ENCODE data around the gene CNTN1.

The CNTN1 gene

DNA sequence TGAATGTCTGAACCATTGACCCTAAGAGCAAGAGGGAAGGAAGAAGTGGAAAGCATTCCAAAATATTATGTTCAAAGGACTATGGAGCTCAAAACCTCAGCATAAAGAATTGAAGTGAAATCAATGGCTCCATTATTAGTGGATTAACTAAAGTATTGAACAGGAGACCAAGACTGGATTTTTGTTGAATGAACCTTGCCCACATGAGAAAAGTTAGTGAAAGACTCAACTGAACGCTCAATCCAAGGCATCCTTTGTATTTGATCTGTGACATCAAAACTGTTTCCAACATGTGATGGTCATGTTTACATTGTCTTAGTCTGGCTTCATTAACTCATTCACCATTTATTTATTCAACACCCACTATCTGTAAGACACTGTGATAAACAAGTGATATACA, 161.0 kb downstream of the CNTN1 start:
- no peak for DNase-seq (ENCODE audit: low spot score)

DNA sequence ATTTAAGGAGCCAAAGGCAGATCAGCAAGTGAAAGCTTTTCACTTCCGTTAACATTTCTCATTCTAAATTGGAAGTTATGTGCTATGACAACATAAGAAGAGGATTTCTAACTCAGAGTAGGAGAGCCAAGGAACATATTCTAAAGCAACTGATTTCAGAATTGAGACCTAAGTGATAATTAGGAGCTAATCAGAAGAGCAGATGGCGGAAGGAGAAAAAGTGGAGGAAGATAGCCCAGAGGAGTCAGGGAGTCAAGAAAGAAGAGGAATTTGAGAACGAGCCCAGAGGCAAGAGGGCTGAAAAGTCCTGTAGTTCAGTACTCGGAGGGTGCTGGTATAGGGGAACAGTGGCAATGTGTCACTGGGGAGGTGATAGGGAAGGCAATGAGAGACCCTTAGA, 162.4 kb downstream of the CNTN1 start:
- DNase-seq (ENCODE audit: low spot score): no peak

DNA sequence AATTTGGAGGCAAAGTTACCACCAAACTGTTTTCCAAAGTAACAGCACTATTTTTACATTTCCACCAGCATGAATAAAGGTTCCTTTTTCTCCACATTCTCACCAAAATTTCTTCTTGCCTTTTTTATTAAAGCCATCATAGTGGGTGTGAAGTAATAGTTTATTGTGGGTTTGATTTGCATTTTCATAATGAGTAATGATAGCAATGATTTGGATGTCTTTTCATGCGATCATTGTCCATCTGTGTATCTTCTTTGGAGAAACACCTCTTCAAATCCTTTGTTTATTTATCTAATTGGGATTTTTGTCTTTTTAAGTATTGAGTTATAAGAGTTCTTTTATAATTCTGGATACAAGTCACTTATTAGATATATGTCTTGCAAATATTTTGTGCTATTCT, 172.7 kb downstream of the CNTN1 start:
- no peak for DNase-seq (ENCODE audit: low spot score)

DNA sequence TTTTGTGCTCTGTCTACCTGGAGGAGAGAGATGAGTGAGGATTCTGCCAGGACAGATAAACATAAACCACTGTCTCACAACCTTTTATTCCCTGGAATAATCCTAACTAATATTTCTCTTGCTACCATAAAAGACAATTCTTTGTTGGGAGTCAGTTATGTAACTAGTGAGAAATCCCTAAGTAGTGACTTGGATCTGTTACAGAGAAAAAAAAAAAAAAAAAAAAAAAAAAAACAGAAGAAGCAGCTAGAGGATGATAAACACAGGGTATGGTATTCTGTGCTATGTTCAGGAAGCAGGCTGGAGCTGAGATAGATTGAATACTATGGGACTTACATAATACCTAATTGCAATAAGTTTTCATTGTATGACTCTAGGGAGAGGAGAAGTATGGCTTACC, 178.7 kb downstream of the CNTN1 start:
- no peak for DNase-seq (ENCODE audit: low spot score)

DNA sequence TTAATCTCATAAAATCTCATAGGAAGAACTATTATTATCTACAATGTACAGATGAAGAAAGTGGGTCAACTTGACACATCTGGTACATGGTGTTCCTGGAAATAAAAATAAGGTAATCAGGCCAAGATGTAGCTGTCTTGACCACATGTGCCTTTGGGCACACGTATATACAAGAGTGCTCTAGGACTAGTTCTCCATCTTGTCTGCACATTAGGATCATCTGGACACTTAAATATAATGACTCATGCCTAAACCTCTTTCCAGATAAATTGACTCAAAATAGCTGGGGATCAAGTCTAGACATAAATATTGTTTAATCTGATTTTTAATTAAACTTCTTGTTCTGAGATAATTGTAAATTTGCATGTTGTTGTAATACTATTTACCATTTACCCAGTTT, 182.6 kb downstream of the CNTN1 start:
- DNase-seq (ENCODE audit: low spot score): no peak

DNA sequence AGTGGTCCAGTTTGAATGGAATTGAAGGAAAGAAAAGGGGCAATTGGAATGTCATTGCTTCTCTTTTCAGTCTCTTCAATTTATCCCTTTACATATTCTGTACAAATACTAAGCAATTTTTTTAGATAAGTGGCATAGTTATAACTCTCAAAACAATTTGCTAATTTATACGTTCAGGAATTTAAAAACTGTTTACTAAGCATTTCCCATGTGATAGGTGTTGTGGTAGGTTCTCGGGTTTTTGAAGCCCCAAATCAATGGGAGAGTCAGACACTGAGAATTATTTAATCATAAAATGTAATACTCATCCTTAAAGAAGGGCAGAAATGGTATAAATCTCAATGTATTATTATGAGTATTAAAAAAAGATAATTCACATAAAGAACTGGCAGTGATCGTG, 197.1 kb downstream of the CNTN1 start:
- DNase-seq (ENCODE audit: low spot score): no peak

DNA sequence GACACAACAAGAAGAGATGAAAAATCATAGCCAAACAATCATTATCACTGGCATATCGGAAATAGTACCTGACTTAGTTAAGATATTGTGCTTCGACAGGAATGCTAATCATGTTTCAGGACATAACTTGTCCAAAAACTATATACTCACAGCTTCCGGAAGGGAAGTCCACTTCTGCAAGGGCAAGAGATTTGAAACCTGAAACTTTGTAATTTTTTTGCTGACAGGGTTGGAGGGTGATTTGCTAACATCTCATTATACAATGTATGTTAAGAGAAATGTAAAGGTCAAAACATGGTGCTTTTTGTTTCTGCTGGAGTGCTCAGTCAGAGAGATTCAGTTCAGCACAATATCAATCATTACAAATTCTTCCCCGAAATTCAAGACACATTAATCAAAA, 200.3 kb downstream of the CNTN1 start:
- DNase-seq (ENCODE audit: low spot score): no peak

DNA sequence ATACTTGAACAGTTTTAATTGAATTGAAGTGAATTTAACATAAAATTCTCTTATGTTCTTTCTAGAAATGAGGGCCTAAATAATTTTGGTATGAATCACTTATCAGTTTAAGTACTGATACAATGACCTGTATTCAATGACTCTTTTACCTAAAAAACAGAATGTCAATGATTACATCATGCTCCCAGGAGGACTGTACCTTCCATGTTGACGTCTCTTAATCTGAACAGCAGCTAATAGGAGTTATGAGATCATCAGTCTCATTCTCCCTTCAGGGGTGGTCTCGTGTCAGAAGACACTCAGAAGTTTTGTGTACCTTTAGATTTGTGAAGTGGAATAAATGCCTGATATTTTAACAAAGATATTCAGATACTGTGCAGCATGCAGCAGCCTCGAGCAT, 206.3 kb downstream of the CNTN1 start:
- DNase-seq (ENCODE audit: low spot score): no peak

DNA sequence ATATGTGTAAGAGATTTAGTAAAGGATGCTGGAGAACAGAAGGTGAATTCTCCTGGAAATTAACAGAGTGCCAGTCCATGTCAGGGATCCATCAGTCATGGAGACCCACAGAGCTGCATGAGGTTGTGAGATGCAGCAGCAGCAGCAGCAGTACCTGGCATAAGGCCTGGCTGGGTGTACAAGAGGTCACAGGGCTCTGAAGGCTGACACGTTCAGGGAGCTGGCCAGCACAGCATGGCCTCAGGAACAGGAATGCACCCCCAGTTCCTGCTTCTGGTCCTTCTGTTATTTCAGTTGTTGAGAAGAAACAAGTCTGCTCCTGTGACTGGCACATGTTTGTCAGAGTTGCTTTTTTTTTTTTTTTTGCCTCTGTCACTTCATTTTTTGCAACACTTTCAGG, 210.8 kb downstream of the CNTN1 start:
- DNase-seq (ENCODE audit: low spot score): no peak

DNA sequence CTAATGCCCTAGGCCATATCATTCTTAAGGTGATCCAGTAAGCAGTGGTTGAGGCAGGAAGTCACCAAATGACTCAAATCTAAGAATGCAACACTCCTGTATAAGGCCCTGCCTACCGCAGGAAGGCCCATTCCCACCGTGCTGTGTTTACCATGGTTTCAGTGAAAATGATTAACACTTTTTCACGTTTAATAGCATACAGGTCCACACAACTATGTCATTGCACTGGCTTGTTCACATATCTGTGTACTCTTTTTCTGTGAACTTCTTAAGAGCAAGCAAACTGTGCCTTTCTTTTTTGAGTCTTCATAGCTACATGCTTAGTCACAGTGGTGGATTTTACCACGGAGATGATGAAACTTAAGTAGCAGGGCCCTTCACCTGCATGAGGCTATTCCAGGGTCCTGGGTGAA, 214.9 kb downstream of the CNTN1 start:
- DNase-seq (ENCODE audit: low spot score): no peak

DNA sequence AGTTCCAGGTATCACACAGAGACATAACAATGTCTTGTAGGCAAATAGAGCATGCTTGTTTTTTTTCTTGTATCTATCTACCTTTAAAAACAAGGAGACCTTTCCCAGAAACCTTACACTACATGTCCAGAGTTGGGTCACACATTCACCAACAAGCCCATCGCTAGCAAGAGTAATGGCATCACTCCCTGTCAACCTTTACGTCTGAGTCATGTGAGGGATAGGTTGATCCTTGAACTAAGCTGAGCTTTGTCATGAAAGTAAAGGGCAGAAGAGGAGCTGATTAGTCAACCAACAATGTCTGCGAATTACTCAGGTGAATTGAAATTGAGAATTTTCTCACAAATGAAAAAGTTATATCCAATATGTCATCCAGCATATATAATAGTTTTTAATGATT, 219.4 kb downstream of the CNTN1 start:
- DNase-seq (ENCODE audit: low spot score): no peak

DNA sequence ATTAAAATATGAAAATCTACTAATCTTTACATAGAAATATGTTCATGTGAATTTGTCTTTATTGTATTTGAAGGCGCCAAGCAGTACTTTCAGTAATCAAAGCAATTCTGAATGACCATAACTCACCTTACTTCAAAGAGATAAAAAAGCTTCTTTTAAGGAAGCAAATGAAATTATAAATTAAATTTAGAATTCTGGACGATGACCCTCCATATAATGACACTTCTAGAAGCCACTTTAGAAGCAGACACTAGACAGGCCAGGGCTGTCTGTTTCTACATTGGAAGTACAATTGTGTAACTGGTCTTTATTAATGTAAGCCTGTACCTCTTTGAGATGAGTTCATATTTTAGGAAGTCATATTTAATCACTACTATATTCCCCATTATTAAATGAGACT, 222.9 kb downstream of the CNTN1 start:
- no peak for DNase-seq (ENCODE audit: low spot score)

DNA sequence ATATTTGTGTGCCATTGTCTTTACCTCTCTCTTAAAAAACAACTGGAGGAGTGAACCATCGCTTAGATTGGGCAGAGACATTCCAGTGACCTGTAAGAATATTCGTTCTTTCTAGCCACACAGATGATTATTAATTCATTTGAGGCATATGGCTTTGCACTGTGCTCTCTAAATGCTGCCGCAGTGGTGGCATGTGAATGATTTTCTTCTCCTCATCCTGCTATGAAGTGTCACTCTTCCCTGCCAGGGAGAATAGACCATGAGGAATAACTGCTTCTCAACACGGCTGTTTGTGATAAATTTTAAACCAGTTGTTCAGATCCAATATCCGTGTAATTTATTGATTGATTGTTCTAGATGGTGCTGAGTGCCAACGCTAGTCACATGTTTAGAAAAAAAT, 225.3 kb downstream of the CNTN1 start:
- DNase-seq (ENCODE audit: low spot score): no peak

DNA sequence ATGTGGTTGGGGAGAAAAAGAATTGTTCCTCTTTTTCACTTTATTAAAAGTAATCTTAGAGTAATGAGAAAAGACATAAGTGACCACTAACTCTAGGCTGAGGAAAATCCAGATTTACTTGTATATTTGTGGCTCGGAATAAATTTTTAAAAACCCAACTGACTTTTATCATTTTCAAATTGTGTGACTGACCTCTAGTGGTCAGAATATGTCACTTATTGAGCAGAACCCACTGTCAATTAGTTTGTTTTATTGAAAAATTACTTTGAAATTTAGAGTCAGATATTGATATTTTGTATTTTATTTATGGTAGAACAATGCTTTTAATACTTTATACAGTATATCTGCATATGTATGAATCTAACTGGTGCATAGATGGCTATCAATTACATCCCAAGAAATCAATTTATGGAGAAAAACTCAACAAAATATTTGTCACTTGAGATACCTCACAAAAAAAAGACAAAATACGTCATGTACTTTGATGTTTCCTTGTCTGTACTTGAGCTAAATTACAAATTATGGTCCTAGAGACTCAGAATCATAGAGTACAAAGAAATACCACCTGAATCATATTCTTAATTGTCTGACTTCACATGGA, 229.4 kb downstream of the CNTN1 start:
- DNase-seq (ENCODE audit: low spot score): peak; percentile 4

DNA sequence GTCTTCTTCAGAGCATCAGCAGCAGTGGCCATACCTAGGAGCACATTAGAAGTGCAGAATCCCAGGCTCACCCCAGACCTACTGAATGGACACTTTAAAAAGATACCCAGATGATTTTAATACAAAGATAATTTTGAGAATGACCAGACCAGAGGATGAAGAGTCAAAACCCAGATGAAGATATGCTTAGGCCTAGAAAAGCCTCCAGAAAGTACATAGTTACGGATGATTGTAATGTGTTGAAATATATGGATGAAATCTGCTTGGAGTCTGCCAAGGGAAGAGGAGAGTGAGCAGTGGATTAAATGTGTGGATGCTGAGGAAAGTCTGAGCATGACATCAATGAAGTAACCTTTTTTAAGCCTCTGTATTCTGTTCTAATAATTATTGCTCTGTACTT, 245.7 kb downstream of the CNTN1 start:
- DNase-seq (ENCODE audit: low spot score): no peak

DNA sequence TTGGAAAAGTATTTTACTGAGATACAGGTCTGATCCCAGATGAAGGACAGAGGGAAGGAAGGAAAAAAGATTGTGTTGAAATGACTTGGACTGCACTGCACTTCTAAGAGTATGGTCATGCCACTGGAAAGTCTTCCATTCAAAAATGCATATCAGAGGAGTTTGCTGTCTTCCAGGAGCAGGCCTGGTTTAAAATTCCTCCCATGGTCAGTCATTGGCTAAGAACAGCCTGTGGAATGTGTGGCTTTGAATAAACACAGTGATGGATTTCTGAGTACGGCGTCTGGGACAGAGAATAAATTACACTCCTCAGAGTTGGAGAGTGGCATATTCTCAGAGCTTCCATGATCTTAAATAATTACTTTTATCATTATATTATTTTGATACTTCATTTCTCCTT, 250.1 kb downstream of the CNTN1 start:
- DNase-seq (ENCODE audit: low spot score): no peak

DNA sequence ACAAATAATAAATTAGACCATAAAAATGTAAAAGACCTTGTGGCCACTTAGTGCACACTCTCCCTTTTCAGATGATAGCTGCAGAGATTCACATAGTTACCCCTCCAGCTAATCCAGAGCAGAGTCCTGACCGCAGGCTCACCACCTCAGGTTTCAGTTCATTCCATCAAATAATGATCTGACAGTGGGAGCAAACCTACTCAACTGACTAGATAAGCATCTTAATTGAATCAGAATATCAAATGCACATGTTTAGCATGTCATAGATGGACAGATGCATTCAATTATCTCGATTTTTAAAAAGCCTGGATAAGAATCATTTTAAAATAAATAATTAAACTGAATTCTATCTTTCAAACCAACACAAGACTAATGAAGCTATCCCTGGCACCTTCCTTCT, 253.5 kb downstream of the CNTN1 start:
- DNase-seq (ENCODE audit: low spot score): no peak

DNA sequence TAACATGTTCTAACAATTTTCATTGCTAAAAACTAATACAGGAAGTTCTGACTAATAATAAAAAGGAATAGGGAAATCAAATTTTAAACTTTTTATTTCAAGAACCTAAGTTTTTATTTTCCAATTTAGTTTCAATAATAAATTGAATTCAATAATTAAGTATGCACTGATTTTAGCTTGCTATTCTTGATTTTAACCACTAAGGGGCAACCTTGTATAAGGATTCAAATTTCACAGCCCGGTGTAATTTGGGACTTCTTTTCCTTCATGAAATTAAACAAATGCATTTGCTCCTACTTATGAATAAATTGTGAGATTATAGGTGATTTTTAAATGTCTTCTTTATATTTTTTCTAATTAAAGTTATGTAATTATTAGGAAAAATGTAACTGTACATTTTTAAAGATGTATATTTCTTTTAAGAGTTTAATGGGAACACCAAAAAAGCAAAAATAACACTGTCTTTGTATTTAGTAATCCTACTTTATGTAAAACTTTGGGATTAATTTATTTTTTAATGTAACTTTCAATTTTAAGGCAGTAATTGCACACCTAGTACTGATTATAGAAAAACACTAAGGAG, 254.5 kb downstream of the CNTN1 start:
- DNase-seq (ENCODE audit: low spot score): peak; percentile 16

DNA sequence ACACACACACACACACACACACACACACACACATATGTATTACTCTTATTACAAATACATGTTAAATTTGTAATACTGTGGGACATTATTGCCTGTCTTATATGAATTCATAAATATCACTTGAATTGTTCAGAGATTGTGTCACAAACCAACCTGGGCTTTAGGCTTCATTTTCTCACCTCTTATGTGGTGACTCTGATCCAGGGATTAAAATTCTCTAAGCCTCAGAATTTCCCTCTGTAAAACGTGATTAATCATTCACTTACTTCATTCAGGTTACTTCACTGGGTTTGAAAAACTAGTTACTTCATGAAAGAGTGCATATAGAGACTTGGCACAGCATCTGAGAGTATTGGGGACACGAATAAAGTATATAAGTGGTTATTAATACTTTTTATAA, 255.6 kb downstream of the CNTN1 start:
- DNase-seq (ENCODE audit: low spot score): no peak

DNA sequence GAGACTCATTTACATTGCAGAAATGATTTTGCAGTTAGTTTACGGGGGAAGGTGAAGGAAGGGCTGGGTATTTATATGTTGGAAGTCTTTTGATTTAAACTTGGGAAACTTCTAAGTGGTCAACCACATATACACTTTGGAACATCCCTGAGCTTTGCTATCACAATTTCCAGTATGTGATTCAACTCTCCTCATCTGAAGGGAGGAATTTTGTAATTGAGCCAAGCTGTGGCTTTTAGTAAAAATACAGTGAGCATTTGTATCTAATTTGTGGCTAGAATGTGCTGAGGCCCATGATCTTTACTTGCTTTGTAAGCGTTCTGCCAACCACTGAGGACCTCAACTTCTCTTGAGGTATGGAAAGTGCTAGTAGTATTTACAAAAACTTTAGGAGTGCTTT, 260.8 kb downstream of the CNTN1 start:
- no peak for DNase-seq (ENCODE audit: low spot score)

DNA sequence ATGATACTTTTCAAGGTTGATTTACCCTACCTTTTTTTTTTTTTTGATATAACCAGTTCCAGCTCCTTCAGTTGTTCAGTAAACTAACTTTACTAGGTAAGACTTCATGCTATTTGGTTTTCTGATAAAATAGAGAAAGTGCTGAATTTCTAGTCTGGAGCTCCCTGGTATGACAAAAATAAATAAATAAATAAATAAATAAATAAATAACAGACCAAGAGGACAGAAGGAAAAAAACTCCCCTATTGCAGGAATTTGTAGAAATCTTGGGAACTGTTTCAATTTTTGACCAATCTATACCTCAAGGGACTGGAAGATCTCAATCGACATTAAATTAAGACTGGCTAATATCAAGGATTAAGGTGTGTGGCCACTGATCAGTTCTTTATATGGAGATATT, 265.2 kb downstream of the CNTN1 start:
- no peak for DNase-seq (ENCODE audit: low spot score)

DNA sequence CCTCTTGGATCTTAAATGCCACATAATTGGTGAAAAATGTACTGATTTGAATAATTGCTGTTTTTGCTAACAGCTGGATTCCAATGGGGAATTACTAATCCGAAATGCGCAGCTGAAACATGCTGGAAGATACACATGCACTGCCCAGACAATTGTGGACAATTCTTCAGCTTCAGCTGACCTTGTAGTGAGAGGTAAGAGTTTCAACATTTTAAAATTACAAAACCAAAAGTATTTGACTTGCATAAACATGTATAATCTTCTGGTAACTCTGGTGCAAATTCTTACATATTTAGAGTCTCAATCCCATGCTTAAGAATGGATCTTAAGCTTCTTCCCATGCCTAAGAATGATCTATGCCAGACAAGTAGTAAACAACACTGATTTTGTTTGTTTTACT, 266.8 kb downstream of the CNTN1 start:
- DNase-seq (ENCODE audit: low spot score): no peak

DNA sequence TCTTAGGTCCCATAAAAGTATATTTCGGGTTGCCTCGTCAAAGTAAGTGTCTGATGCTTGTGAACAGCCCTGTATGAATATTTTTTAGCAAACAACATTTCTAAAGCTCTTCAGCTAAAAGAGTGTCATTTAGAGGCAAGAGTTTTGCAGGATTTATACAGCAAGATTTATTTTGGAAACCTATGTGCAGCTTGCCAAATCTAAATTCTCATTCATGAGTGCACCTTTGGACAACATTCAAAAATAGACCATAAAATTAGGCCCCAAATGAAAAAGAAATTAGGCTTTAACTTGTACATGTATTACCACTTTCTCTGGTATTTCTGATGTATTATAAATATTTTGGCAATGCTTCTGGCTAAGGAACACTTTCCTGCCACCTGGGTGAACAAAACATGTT, 271.5 kb downstream of the CNTN1 start:
- no peak for DNase-seq (ENCODE audit: low spot score)

DNA sequence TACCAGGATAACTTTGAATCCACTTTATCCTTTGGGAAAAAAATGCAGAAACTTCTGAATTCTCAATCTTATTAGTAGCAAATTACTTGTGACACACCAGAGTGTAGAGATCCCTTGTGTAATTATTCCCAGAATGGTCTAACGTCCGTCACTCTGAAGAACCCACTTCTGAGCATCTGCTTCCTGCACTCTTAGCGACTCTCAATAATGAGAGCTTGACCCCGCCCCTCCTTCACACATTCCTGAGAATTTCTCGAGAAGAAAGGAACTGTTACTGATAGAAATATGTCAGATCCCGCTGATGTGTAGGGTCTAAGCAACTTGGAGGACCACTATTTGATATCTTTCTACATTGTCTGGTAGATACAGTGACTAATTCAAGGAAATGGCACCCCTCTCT, 277.6 kb downstream of the CNTN1 start:
- no peak for DNase-seq (ENCODE audit: low spot score)

All from hematopoietic multipotent progenitor cell treated with erythropoietin and hydrocortisone succinate and interleukin-3 and kit ligand, for 15 days (in vitro differentiated cells).